Aorta (tissue), 5 donors: Measurements from ENCODE around the gene MAPK8. TPM values are rescaled to one million over a fixed set of nuclear protein-coding genes. Genes with fewer than 3 reads are reported as not detected.
A peak's percentile ranks its signal among the peaks of the same experiment; 100 is the strongest.

Experiments
- ATAC-seq: fragments of 200-7000 bp; cut with Tn5 transposase; one replicate; pipeline ENCODE4 v1.9.1; 2022; ENCODE audit warnings: moderate library complexity; ENCODE audit not compliant: low FRiP score
- DNase-seq, 2 donors: peaks; one replicate each; pipeline ENCODE4 v3.0.0-alpha.2; 2020
- H3K27ac ChIP-seq, 2 donors: one replicate each; pipeline ENCODE4 v1.5.1; 2013; ENCODE audit warnings: low read length in 2 of 2, mild to moderate bottlenecking in 2 of 2, moderate library complexity in 2 of 2, control low read depth in 1 of 2, inconsistent platforms in 1 of 2, low read depth in 1 of 2
- H3K27me3 ChIP-seq, 2 donors: one replicate each; pipeline ENCODE4 v1.6.1; 2013; ENCODE audit warnings: control low read depth in 1 of 2, low read length in 1 of 2, mild to moderate bottlenecking in 1 of 2, moderate library complexity in 1 of 2; ENCODE audit not compliant: insufficient read depth in 2 of 2, control insufficient read depth in 1 of 2
- H3K36me3 ChIP-seq, 2 donors: one replicate each; pipeline ENCODE4 v1.6.1; 2013; ENCODE audit warnings: control low read depth in 1 of 2, low read length in 1 of 2, mild to moderate bottlenecking in 1 of 2; ENCODE audit not compliant: insufficient read depth in 2 of 2, control insufficient read depth in 1 of 2
- H3K4me1 ChIP-seq, 2 donors: one replicate each; pipeline ENCODE4 v1.6.1; 2013; ENCODE audit warnings: low read length in 2 of 2, control low read depth in 1 of 2, mild to moderate bottlenecking in 1 of 2, moderate library complexity in 1 of 2; ENCODE audit not compliant: insufficient read depth in 2 of 2, control insufficient read depth in 1 of 2
- H3K4me3 ChIP-seq, 2 donors: one replicate each; pipeline ENCODE4 v1.5.1; 2013; ENCODE audit warnings: low read length in 2 of 2, control low read depth in 1 of 2, mild to moderate bottlenecking in 1 of 2
- H3K9me3 ChIP-seq: one replicate; pipeline ENCODE4 v1.6.1; 2013; ENCODE audit warnings: mild to moderate bottlenecking, low read length; ENCODE audit not compliant: control insufficient read depth
- WGBS, 2 donors: extraction: QIAGEN DNeasy Blood & Tissue Kit; methylation state at CpG; one replicate each; pipeline ENCODE4 v1.1.7; 2013; 5-methylcytosine and 5-hydroxymethylcytosine counted together
- intact Hi-C, 2 donors: fragments of 100-400 bp; cut with DNase I; formaldehyde crosslinking; loops; one replicate each; pipeline versions ENCODE4 v1.14.2 to v1.15.0; 2022
- polyA plus RNA-seq, 2 donors: library from polyadenylated mRNA; stranded (reverse); fragments of 200-250 nt; gene quantifications; one replicate each; pipeline ENCODE4 v1.2.3, GENCODE V29; 2013
- total RNA-seq, 2 donors: library from RNA; stranded (reverse); fragmentation: NEBNext Ultra II Directional; extraction: Animal tissue kit (Norgen Biotek cat#: 25700); gene quantifications; one replicate each; pipeline ENCODE4 v1.2.1, GENCODE V29; 2021
- donor health status: healthy with polysubstance abuse.
- donor health status: Bipolar disorder and iron deficiency.
- donor health status: DM: no; HTN: no; CAD: no.
- donor health status: DM: no; HTN: no; CAD: no.
- donor health status: DM: yes; HTN: yes; CAD: no.

Gene MAPK8
- total and polyA plus RNA-seq, 4 donors = 7.8 to 38.9 (median 26.7) TPM

GRCh38 chr10:48430402-48430993, 124.0 kb downstream of the MAPK8 start:
- Histone ChIP-seq H3K4me3 (no peak overlapping the region), H3K4me1 (no peaks in the 10 kb centered on the region), H3K27ac (no peak overlapping the region), H3K36me3 (peaks cover 0 to 3% of the 10 kb centered on the region in 2 donors), H3K27me3 (no peaks in the 10 kb centered on the region), H3K9me3 (no peaks in the 10 kb centered on the region)
- intact Hi-C loops = no loop called here
- DNase-seq (no peak), ATAC-seq (no peak)
- WGBS, 2 donors = 90% methylated on average over 4 of the region's 4 CpGs

- intact Hi-C loops = no loop called here
- DNase-seq = no peak
- ATAC-seq = no peak
Observed at GRCh38 chr10:48431871-48432270, 125.4 kb downstream of the MAPK8 start.

DNA sequence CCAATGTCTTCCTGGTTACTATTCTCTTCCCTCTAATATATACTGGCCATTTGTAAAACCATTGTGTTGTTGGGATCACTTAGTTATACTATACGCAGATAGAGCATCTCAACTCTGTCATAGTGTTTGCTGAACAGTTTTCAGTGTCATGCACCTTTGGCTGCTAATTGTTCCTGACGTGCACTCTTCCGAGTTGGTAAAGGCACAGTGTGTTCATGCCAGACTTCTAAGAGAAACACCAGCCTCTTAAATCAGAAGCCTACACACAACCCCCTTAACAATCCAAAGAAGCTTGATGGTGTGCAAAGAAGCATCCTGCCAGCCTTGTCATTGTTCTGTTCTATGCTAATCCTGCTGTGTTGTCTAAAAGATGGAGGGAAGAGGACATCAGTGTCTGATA, 131.1 kb downstream of the MAPK8 start:
- H3K27me3 ChIP-seq = no peaks in the 10 kb centered on the region
- DNase-seq (no peak), ATAC-seq (no peak)
- H3K36me3 ChIP-seq = peaks cover 0 to 3% of the 10 kb centered on the region in 2 donors
- no peak overlapping the region for H3K4me3 ChIP-seq
- no peak overlapping the region for H3K27ac ChIP-seq
- no peaks in the 10 kb centered on the region for H3K9me3 ChIP-seq
- H3K4me1 ChIP-seq = no peaks in the 10 kb centered on the region
- intact Hi-C loops = no loop called here
- 85 to 87% methylated on average over 3 of the region's 3 CpGs for WGBS, 2 donors

More at GRCh38 chr10:48431871-48432270, 125.4 kb downstream of the MAPK8 start:
- H3K27ac ChIP-seq = no peak overlapping the region
- peaks cover 0 to 3% of the 10 kb centered on the region in 2 donors for H3K36me3 ChIP-seq
- no peaks in the 10 kb centered on the region for H3K4me1 ChIP-seq
- no peaks in the 10 kb centered on the region for H3K9me3 ChIP-seq
- no peaks in the 10 kb centered on the region for H3K27me3 ChIP-seq
- no peak overlapping the region for H3K4me3 ChIP-seq

- no peaks in the 10 kb centered on the region for H3K4me1 ChIP-seq
- ATAC-seq = no peak
- WGBS, 2 donors = 48 to 69% methylated on average over 2 of the region's 2 CpGs
- intact Hi-C loops = no loop called here
- H3K27me3 ChIP-seq = no peaks in the 10 kb centered on the region
- no peak for DNase-seq
- no peaks in the 10 kb centered on the region for H3K9me3 ChIP-seq
- peaks cover 0 to 3% of the 10 kb centered on the region in 2 donors for H3K36me3 ChIP-seq
- no peak overlapping the region for H3K4me3 ChIP-seq
- no peak overlapping the region for H3K27ac ChIP-seq
Observed at GRCh38 chr10:48439031-48439430, 132.6 kb downstream of the MAPK8 start.

DNA sequence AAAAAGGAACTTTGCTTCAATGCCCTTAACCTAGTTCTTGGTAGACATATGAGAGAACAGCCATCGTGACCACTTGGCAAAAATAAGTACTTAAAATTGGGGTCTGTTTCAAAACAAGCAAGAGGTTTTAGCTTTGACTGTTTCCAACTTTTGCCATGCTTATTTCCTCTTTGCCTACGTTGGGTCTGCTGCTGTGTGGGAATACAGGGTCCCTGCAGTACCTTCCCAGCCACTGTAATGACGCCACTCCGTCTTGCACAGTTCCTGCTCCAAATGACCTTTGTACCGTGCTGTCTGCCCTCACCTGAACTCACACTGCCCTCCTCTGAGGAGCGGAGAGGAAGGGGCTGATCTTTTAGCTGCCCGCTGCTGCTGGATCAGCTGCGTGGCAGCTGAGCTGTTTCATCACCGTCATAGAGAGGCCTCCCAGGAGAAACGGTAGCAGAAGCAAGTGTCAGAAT, 133.1 kb downstream of the MAPK8 start:
- H3K4me1 ChIP-seq = no peaks in the 10 kb centered on the region
- 35 to 42% methylated on average over 10 of the region's 10 CpGs for WGBS, 2 donors

GRCh38 chr10:48440771-48441170, 134.3 kb downstream of the MAPK8 start:
- H3K9me3 ChIP-seq = no peaks in the 10 kb centered on the region
- intact Hi-C loops = no loop called here
- ATAC-seq = no peak
- H3K36me3 ChIP-seq = no peaks in the 10 kb centered on the region
- H3K27me3 ChIP-seq = no peaks in the 10 kb centered on the region
- no peak overlapping the region for H3K4me3 ChIP-seq
- WGBS, 2 donors = 95 to 100% methylated on average over 4 of the region's 4 CpGs
- no peaks in the 10 kb centered on the region for H3K4me1 ChIP-seq
- no peak for DNase-seq
- no peak overlapping the region for H3K27ac ChIP-seq

More for the DNA sequence above, 133.1 kb downstream of the MAPK8 start:
- DNase-seq (no peak), ATAC-seq (peak; percentile 46)
- Histone ChIP-seq H3K4me3 (no peak overlapping the region), H3K36me3 (peaks cover 0 to 2% of the 10 kb centered on the region in 2 donors), H3K27ac (no peak overlapping the region), H3K27me3 (no peaks in the 10 kb centered on the region), H3K9me3 (no peaks in the 10 kb centered on the region)
- intact Hi-C loops = no loop called here

GRCh38 chr10:48442090-48442808, 135.8 kb downstream of the MAPK8 start:
- 86 to 91% methylated on average over 11 of the region's 11 CpGs for WGBS, 2 donors
- intact Hi-C loops = no loop called here
- no peak for ATAC-seq

DNA sequence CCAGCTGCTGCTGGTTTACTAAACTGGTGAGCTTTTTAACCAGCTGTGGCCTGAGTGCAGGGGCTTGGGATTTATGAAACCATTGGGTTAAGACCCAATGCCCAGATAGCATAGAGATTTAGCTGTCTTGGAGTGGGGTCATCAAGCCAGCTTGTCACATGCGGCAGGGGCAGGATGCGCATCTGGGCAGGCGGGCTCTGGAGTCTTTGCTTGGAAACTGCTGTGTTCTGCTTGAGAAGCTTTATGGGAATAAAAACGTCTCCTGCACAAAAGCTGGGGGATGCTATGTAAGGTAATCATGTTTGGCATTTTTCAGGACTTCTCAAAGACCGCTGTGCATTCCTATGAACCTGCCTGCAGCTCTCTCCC, 136.3 kb downstream of the MAPK8 start:
- intact Hi-C loops = no loop called here
- no peaks in the 10 kb centered on the region for H3K27me3 ChIP-seq
- H3K9me3 ChIP-seq = no peaks in the 10 kb centered on the region
- ATAC-seq (no peak), DNase-seq (no peak)
- H3K4me1 ChIP-seq = no peaks in the 10 kb centered on the region
- no peak overlapping the region for H3K4me3 ChIP-seq
- H3K27ac ChIP-seq = no peak overlapping the region
- no peaks in the 10 kb centered on the region for H3K36me3 ChIP-seq
- 78 to 85% methylated on average over 5 of the region's 5 CpGs for WGBS, 2 donors

More at GRCh38 chr10:48442090-48442808, 135.8 kb downstream of the MAPK8 start:
- Histone ChIP-seq H3K27ac (no peak overlapping the region), H3K4me3 (no peak overlapping the region), H3K36me3 (no peaks in the 10 kb centered on the region), H3K4me1 (no peaks in the 10 kb centered on the region), H3K27me3 (no peaks in the 10 kb centered on the region), H3K9me3 (no peaks in the 10 kb centered on the region)
- peak in 1 of 2 donors; percentile 41 for DNase-seq

- no peak for ATAC-seq
Observed at GRCh38 chr10:48444266-48444665, 137.8 kb downstream of the MAPK8 start.

More at GRCh38 chr10:48444266-48444665, 137.8 kb downstream of the MAPK8 start:
- no peak for DNase-seq
- Histone ChIP-seq H3K27me3 (no peaks in the 10 kb centered on the region), H3K27ac (no peak overlapping the region), H3K4me3 (no peak overlapping the region), H3K9me3 (no peaks in the 10 kb centered on the region), H3K4me1 (no peaks in the 10 kb centered on the region), H3K36me3 (no peaks in the 10 kb centered on the region)
- intact Hi-C loops = no loop called here
- whole genome bisulfite sequencing, 2 donors = 52 to 60% methylated on average over 2 of the region's 2 CpGs
